PC-3 (cell line): Measurements from ENCODE around the gene ME2. TPM values are rescaled to one million over a fixed set of nuclear protein-coding genes. Genes with fewer than 3 reads are reported as not detected.

ENCODE experiments used
- ATAC-seq: fragments of 200-7000 bp; cut with Tn5 transposase; 2 replicates; pipeline ENCODE4 v1.9.1; 2020; ENCODE audit warnings: mild to moderate bottlenecking, moderate library complexity
- BruUV-seq: library from RNA; stranded (reverse); fragments of 400-500 nt; replicated peaks from 2 replicates; lab custom pipeline; 2021; lab: Mats Ljungman, UMichigan
- CTCF ChIA-PET: fragments of 300-600 bp; sonication (Branson Sonifier 250); formaldehyde crosslinking; loops from one replicate; lab custom pipeline; 2022; ENCODE audit warnings: antibody characterized with exemption; lab: Charles Lee
- POLR2A ChIA-PET: fragments of 300-600 bp; sonication (Branson Sonifier 250); formaldehyde crosslinking; loops from one replicate; lab custom pipeline; 2022; ENCODE audit warnings: antibody characterized with exemption; ENCODE audit not compliant: unreplicated experiment; lab: Charles Lee
- DNase-seq: peaks from one replicate; pipeline ENCODE4 v3.0.0-alpha.2; 2015
- H2AFZ ChIP-seq: fragments of 300-600 bp; sonication (generic); 2 replicates; pipeline ENCODE4 v1.6.0; 2016; ENCODE audit warnings: antibody characterized with exemption, low read length
- H3F3A ChIP-seq: fragments of 300-600 bp; sonication (generic); one replicate; pipeline ENCODE4 v1.6.0; 2017; ENCODE audit warnings: antibody characterized with exemption, low read length, control low read depth, mild to moderate bottlenecking; ENCODE audit not compliant: unreplicated experiment
- H3K27ac ChIP-seq: fragments of 300-600 bp; sonication (generic); 2 replicates; pipeline ENCODE4 v1.5.1; 2016; ENCODE audit warnings: mild to moderate bottlenecking, low read length
- H3K27me3 ChIP-seq: fragments of 300-600 bp; sonication (generic); 2 replicates; pipeline ENCODE4 v1.6.1; 2016; ENCODE audit warnings: low read length, mixed read lengths
- H3K36me3 ChIP-seq: fragments of 300-600 bp; sonication (generic); 2 replicates; pipeline ENCODE4 v1.6.1; 2016; ENCODE audit warnings: low read depth, mixed run types, low read length, mixed read lengths
- H3K4me1 ChIP-seq: fragments of 300-600 bp; sonication (generic); 2 replicates; pipeline ENCODE4 v1.5.1; 2016; ENCODE audit warnings: low read length; ENCODE audit not compliant: insufficient read depth
- H3K4me2 ChIP-seq: fragments of 300-600 bp; sonication (generic); 2 replicates; pipeline ENCODE4 v1.6.0; 2016; ENCODE audit warnings: low read length
- H3K4me3 ChIP-seq: fragments of 300-600 bp; sonication (generic); 2 replicates; pipeline ENCODE4 v1.5.1; 2016; ENCODE audit warnings: mild to moderate bottlenecking, low read length, mixed read lengths
- H3K79me2 ChIP-seq: fragments of 300-600 bp; sonication (generic); 2 replicates; pipeline ENCODE4 v1.6.1; 2017; ENCODE audit warnings: low read length, mixed read lengths
- H3K9ac ChIP-seq: fragments of 300-600 bp; sonication (generic); 2 replicates; pipeline ENCODE4 v1.6.0; 2016; ENCODE audit warnings: mild to moderate bottlenecking, low read length
- H3K9me2 ChIP-seq: fragments of 300-600 bp; sonication (generic); replicated peaks from 2 replicates; pipeline ENCODE4 v1.6.1; 2016; ENCODE audit warnings: mixed run types, low read length, mixed read lengths
- H3K9me3 ChIP-seq: fragments of 300-600 bp; sonication (generic); 2 replicates; pipeline ENCODE4 v1.6.1; 2016; ENCODE audit warnings: low read length, mixed read lengths
- H4K20me1 ChIP-seq: fragments of 300-600 bp; sonication (generic); 2 replicates; pipeline ENCODE4 v1.6.1; 2016; ENCODE audit warnings: low read length, mixed read lengths
- CTCF ChIP-seq: fragments of 300-600 bp; sonication (generic); conservative IDR thresholded peaks from 2 replicates; pipeline ENCODE4 v1.5.1; 2017; ENCODE audit warnings: antibody characterized with exemption, low read depth, mild to moderate bottlenecking, low read length
- EZH2 ChIP-seq: fragments of 300-600 bp; sonication (generic); IDR thresholded peaks from one replicate; pipeline ENCODE4 v1.6.1; 2017; ENCODE audit warnings: antibody characterized with exemption, mild to moderate bottlenecking, low read length; ENCODE audit not compliant: unreplicated experiment
- EZH2phosphoT487 ChIP-seq: fragments of 300-600 bp; sonication (generic); IDR thresholded peaks from 2 replicates; pipeline ENCODE4 v1.6.1; 2018; ENCODE audit warnings: mild to moderate bottlenecking, antibody characterized with exemption, low read length, borderline replicate concordance
- intact Hi-C: fragments of 100-400 bp; cut with micrococcal nuclease; formaldehyde crosslinking; loops from 2 replicates; pipeline ENCODE4 v1.9.0; 2023
- total RNA-seq: library from RNA; depleted of rRNA; stranded (reverse); fragments of >200 nt; gene quantifications from 2 replicates; pipeline ENCODE4 v1.2.3, GENCODE V29; 2014

Gene ME2
- total RNA-seq, 1 experiment from 2014 or later, result 29.1 TPM

DNA sequence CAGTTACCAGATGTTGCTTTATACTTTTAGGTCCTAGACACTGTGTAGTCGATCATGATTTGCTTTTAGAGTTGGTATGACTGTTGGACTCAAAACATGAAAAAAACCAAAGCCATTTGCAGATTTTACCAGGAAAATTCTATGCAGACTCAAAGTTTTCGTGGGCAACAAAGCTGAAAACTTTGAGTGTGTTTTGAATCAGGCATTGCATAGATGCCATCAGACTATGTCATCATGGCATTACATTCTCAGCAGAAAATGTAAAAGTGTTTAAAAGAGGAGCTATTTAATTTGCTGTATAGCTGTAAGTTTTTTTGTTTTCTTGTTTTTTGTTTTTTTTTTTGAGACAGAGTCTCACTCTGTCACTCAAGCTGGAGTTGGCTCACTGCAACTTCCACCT is 45.5 kb downstream of the ME2 start:
- no peak overlapping the region for H3K27ac ChIP-seq
- ATAC-seq (no peak), DNase-seq (no peak)
- no peaks in the 10 kb centered on the region for H3K36me3 ChIP-seq
- H3K4me3 ChIP-seq, result no peak overlapping the region
- H3K9me2 ChIP-seq, result no peaks in the 10 kb centered on the region
- no peaks in the 10 kb centered on the region for H3F3A ChIP-seq
- no peaks in the 10 kb centered on the region for H4K20me1 ChIP-seq
- CTCF ChIA-PET, result no interaction called here
- intact Hi-C loops, result no loop called here
- no peaks in the 10 kb centered on the region for H3K27me3 ChIP-seq
- H3K79me2 ChIP-seq, result no peaks in the 10 kb centered on the region
- H3K9me3 ChIP-seq, result no peaks in the 10 kb centered on the region
- BruUV-seq, result no TSS peak
- H3K4me1 ChIP-seq, result no peaks in the 10 kb centered on the region
- TF ChIP-seq CTCF (no peak), EZH2phosphoT487 (no peak), EZH2 (no peak)
- POLR2A ChIA-PET, result no interaction called here
- H2AFZ ChIP-seq, result no peak overlapping the region
- H3K4me2 ChIP-seq, result no peak overlapping the region
- H3K9ac ChIP-seq, result no peak overlapping the region

GRCh38 chr18:50926521-50926920 is 47.6 kb downstream of the ME2 start:
- no peaks in the 10 kb centered on the region for H3K9me2 ChIP-seq
- no peaks in the 10 kb centered on the region for H3F3A ChIP-seq
- POLR2A ChIA-PET, result no interaction called here
- no peaks in the 10 kb centered on the region for H3K27me3 ChIP-seq
- CTCF ChIA-PET, result no interaction called here
- DNase-seq, result no peak
- no TSS peak for BruUV-seq
- H3K79me2 ChIP-seq, result no peaks in the 10 kb centered on the region
- no peaks in the 10 kb centered on the region for H4K20me1 ChIP-seq
- no peak overlapping the region for H2AFZ ChIP-seq
- intact Hi-C loops, result no loop called here
- no peak for TF ChIP-seq EZH2phosphoT487
- no peak for TF ChIP-seq CTCF
- no peak for TF ChIP-seq EZH2
- H3K4me2 ChIP-seq, result no peak overlapping the region
- no peaks in the 10 kb centered on the region for H3K36me3 ChIP-seq
- no peak overlapping the region for H3K27ac ChIP-seq
- no peaks in the 10 kb centered on the region for H3K4me1 ChIP-seq
- no peaks in the 10 kb centered on the region for H3K9me3 ChIP-seq
- no peak for ATAC-seq
- H3K4me3 ChIP-seq, result no peak overlapping the region
- no peak overlapping the region for H3K9ac ChIP-seq

DNA sequence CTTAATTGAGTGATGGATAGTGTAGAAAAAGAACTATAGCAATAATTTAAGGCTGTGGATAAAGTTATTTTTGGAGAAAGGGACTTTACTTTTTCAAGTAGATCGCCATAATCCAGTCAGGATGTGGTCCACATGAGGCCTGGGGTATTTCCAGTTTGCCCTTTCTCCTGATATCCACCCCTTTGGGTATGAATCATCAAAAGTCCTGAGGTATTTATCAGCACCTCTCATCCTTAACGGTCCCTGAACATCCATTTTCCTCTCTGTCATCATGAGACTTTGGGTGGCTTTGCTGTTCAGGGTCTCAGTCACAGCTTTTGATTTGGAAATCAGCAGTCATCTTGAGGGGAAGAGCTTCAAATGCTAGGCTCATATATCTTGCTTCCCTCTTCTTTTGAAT is 49.6 kb downstream of the ME2 start:
- no peak for DNase-seq
- no peaks in the 10 kb centered on the region for H3K9me2 ChIP-seq
- H3K4me1 ChIP-seq, result no peaks in the 10 kb centered on the region
- ChIA-PET CTCF (no interaction called here), POLR2A (no interaction called here)
- H3K27me3 ChIP-seq, result no peaks in the 10 kb centered on the region
- ATAC-seq, result no peak
- no peaks in the 10 kb centered on the region for H3K9me3 ChIP-seq
- no peak overlapping the region for H3K4me2 ChIP-seq
- no peaks in the 10 kb centered on the region for H4K20me1 ChIP-seq
- H2AFZ ChIP-seq, result no peak overlapping the region
- no peaks in the 10 kb centered on the region for H3F3A ChIP-seq
- TF ChIP-seq EZH2phosphoT487 (no peak), CTCF (no peak), EZH2 (no peak)
- no TSS peak for BruUV-seq
- no peak overlapping the region for H3K4me3 ChIP-seq
- intact Hi-C loops, result no loop called here
- no peaks in the 10 kb centered on the region for H3K36me3 ChIP-seq
- no peaks in the 10 kb centered on the region for H3K79me2 ChIP-seq
- no peak overlapping the region for H3K9ac ChIP-seq
- H3K27ac ChIP-seq, result no peak overlapping the region
